B cell (primary cell): ENCODE results near the gene ADAMTS12. TPM values are rescaled to one million over a fixed set of nuclear protein-coding genes. Genes with fewer than 3 reads are reported as not detected.

ENCODE experiments used
- ATAC-seq: fragments of 200-7000 bp; cut with Tn5 transposase; one replicate; pipeline ENCODE4 v1.10.0; 2021; ENCODE audit warnings: low read depth, mild to moderate bottlenecking, moderate number of reproducible peaks, moderate library complexity
- CTCF ChIA-PET: fragments of 350-600 bp; sonication (Branson Sonifier 250); formaldehyde crosslinking; loops from one replicate; lab custom pipeline; 2021; ENCODE audit warnings: antibody characterized with exemption, inconsistent platforms; lab: Charles Lee
- POLR2A ChIA-PET: fragments of 350-600 bp; sonication (Branson Sonifier 250); formaldehyde crosslinking; loops from one replicate; lab custom pipeline; 2021; ENCODE audit warnings: antibody characterized with exemption; lab: Charles Lee
- DNase-seq: peaks from one replicate; pipeline ENCODE4 v3.0.0; 2013
- H2AFZ ChIP-seq: 2 replicates; pipeline ENCODE4 v1.6.1; 2012; ENCODE audit warnings: mild to moderate bottlenecking, low read depth, low read length; ENCODE audit not compliant: insufficient read depth, poor library complexity, severe bottlenecking
- H3K27ac ChIP-seq, 2 donors: 1 replicate in 1 of 2; 2 replicates in 1 of 2; pipeline ENCODE4 v1.5.1; 2012 to 2013; ENCODE audit warnings: low read length in 2 of 2, mild to moderate bottlenecking in 2 of 2, moderate library complexity in 1 of 2
- H3K27me3 ChIP-seq, 4 experiments: fragments of 200-600 bp in 1 of 4; sonication (generic) in 1 of 4; replicated peaks in 1 of 4; 1 replicate in 2 of 4; 2 replicates in 2 of 4; pipeline versions ENCODE4 v1.6.1 to v1.7.0; 2013 to 2016; ENCODE audit warnings: low read length in 3 of 4, mild to moderate bottlenecking in 2 of 4, mixed read lengths in 1 of 4, moderate library complexity in 1 of 4; ENCODE audit not compliant: insufficient read depth in 4 of 4, control insufficient read depth in 3 of 4; ENCODE audit errors: control extremely low read depth in 1 of 4
- H3K36me3 ChIP-seq, 2 experiments: replicated peaks in 1 of 2; 1 replicate in 1 of 2; 2 replicates in 1 of 2; pipeline versions ENCODE4 v1.6.1 to v1.7.1; 2013; ENCODE audit warnings: low read length in 1 of 2; ENCODE audit not compliant: insufficient read depth in 2 of 2, control insufficient read depth in 1 of 2; ENCODE audit errors: control extremely low read depth in 1 of 2, extremely low read depth in 1 of 2
- H3K4me1 ChIP-seq, 2 donors: fragments of 200-600 bp in 1 of 2; sonication (generic) in 1 of 2; 1 replicate in 1 of 2; 2 replicates in 1 of 2; pipeline versions ENCODE4 v1.5.1 to v1.6.1; 2013 to 2017; ENCODE audit warnings: low read length in 2 of 2; ENCODE audit not compliant: control insufficient read depth in 2 of 2, insufficient read depth in 2 of 2
- H3K4me2 ChIP-seq: replicated peaks from 2 replicates; pipeline ENCODE3; 2012; ENCODE audit warnings: mild to moderate bottlenecking, low read depth, low read length; ENCODE audit not compliant: poor library complexity, severe bottlenecking
- H3K4me3 ChIP-seq, 5 experiments: fragments of 200-600 bp in 1 of 5; sonication (generic) in 1 of 5; 1 replicate in 3 of 5; 2 replicates in 2 of 5; pipeline versions ENCODE4 v1.5.1 to v1.7.0; 2011 to 2016; ENCODE audit warnings: low read length in 4 of 5, mild to moderate bottlenecking in 4 of 5, low read depth in 2 of 5, control low read depth in 1 of 5, moderate library complexity in 1 of 5; ENCODE audit not compliant: insufficient read depth in 1 of 5; ENCODE audit errors: control extremely low read depth in 1 of 5, extremely low read depth in 1 of 5
- H3K79me2 ChIP-seq: fragments of 200-600 bp; sonication (generic); one replicate; pipeline ENCODE4 v1.6.0; 2016; ENCODE audit warnings: low read length; ENCODE audit not compliant: control insufficient read depth, insufficient read depth
- H3K9ac ChIP-seq: fragments of 200-600 bp; sonication (generic); 2 replicates; pipeline ENCODE4 v1.6.1; 2017; ENCODE audit warnings: mild to moderate bottlenecking, low read length, moderate library complexity
- H3K9me3 ChIP-seq, 3 donors: one replicate each; pipeline versions ENCODE4 v1.6.1 to v1.7.1; 2013; ENCODE audit warnings: low read length in 2 of 3; ENCODE audit not compliant: control insufficient read depth in 2 of 3, insufficient read depth in 1 of 3; ENCODE audit errors: control extremely low read depth in 1 of 3
- H4K20me1 ChIP-seq: 2 replicates; pipeline ENCODE4 v1.6.0; 2012; ENCODE audit warnings: mild to moderate bottlenecking, low read length; ENCODE audit not compliant: insufficient read depth, control insufficient read depth, poor library complexity, severe bottlenecking
- H3K27ac Mint-ChIP-seq: one replicate; pipeline ENCODE4 v1.8.0; 2021; ENCODE audit warnings: mixed read lengths
- H3K27me3 Mint-ChIP-seq: one replicate; pipeline ENCODE4 v1.8.0; 2021; ENCODE audit warnings: mixed read lengths
- H3K4me1 Mint-ChIP-seq: one replicate; pipeline ENCODE4 v1.8.0; 2021; ENCODE audit warnings: mixed read lengths
- H3K4me3 Mint-ChIP-seq: one replicate; pipeline ENCODE4 v1.8.0; 2021; ENCODE audit warnings: mixed read lengths
- H3K9me3 Mint-ChIP-seq: one replicate; pipeline ENCODE4 v1.8.0; 2022; ENCODE audit warnings: mixed read lengths; ENCODE audit not compliant: insufficient read depth
- EZH2 ChIP-seq: IDR thresholded peaks from 2 replicates; pipeline ENCODE4 v1.6.1; 2012; ENCODE audit warnings: borderline replicate concordance, low read depth, mild to moderate bottlenecking, moderate library complexity, low read length; ENCODE audit not compliant: insufficient read depth, poor library complexity, severe bottlenecking
- WGBS: methylation state at CpG from one replicate; pipeline ENCODE4 v1.1.5; 2013; ENCODE audit warnings: missing lambda C conversion rate; ENCODE audit not compliant: insufficient coverage; 5-methylcytosine and 5-hydroxymethylcytosine counted together
- intact Hi-C: fragments of 100-400 bp; cut with micrococcal nuclease; formaldehyde crosslinking; loops from one replicate; pipeline ENCODE4 v1.10.0; 2022
- polyA plus RNA-seq: library from polyadenylated mRNA; depleted of rRNA; stranded (reverse); fragments of >200 nt; gene quantifications from 2 replicates; pipeline ENCODE4 v1.2.3, GENCODE V29; 2012
- total RNA-seq, 2 donors: library from RNA; stranded (reverse); fragments of 120-200 nt in 1 of 2; gene quantifications; 1 replicate in 1 of 2; 2 replicates in 1 of 2; pipeline versions ENCODE4 v1.2.3 to v1.2.4, GENCODE V29; 2013 to 2022
- TF ChIP-seq, protein P1 (sequence below): fragments of 200-600 bp; IDR thresholded peaks from one replicate; pipeline ENCODE4 v1.8.0; 2022; ENCODE audit warnings: antibody characterized with exemption, mild to moderate bottlenecking

ADAMTS12 gene
- total and polyA plus RNA-seq, 2 donors (not counting 1 experiment from before 2014, with no cell fraction given): not detected

GRCh38 chr5:33563983-33564908 lies 327.5 kb downstream of the ADAMTS12 start:
- ChIA-PET CTCF (no interaction called here), POLR2A (no interaction called here)
- H3K27me3 Mint-ChIP-seq: peaks cover 3% of the 10 kb centered on the region
- no peaks in the 10 kb centered on the region for H3K4me1 ChIP-seq
- H2AFZ ChIP-seq: no peak overlapping the region
- no peak overlapping the region for H3K4me3 Mint-ChIP-seq
- intact Hi-C loops: no loop called here
- H3K27me3 ChIP-seq: peaks cover 0 to 2% (median 0%) of the 10 kb centered on the region in 4 experiments
- TF ChIP-seq, protein P1, sequence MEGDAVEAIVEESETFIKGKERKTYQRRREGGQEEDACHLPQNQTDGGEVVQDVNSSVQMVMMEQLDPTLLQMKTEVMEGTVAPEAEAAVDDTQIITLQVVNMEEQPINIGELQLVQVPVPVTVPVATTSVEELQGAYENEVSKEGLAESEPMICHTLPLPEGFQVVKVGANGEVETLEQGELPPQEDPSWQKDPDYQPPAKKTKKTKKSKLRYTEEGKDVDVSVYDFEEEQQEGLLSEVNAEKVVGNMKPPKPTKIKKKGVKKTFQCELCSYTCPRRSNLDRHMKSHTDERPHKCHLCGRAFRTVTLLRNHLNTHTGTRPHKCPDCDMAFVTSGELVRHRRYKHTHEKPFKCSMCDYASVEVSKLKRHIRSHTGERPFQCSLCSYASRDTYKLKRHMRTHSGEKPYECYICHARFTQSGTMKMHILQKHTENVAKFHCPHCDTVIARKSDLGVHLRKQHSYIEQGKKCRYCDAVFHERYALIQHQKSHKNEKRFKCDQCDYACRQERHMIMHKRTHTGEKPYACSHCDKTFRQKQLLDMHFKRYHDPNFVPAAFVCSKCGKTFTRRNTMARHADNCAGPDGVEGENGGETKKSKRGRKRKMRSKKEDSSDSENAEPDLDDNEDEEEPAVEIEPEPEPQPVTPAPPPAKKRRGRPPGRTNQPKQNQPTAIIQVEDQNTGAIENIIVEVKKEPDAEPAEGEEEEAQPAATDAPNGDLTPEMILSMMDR: no peak
- TF ChIP-seq EZH2: no peak
- ATAC-seq: no peak
- H3K79me2 ChIP-seq: no peaks in the 10 kb centered on the region
- WGBS: no CpG with 5 or more reads among the region's 2 CpGs
- H3K9me3 ChIP-seq: no peaks in the 10 kb centered on the region
- no peaks in the 10 kb centered on the region for H3K36me3 ChIP-seq
- no peak overlapping the region for H3K27ac Mint-ChIP-seq
- no peaks in the 10 kb centered on the region for H3K9me3 Mint-ChIP-seq
- H3K27ac ChIP-seq: no peak overlapping the region
- no peak for DNase-seq
- H4K20me1 ChIP-seq: no peaks in the 10 kb centered on the region
- H3K4me1 Mint-ChIP-seq: no peaks in the 10 kb centered on the region
- no peak overlapping the region for H3K4me3 ChIP-seq
- H3K4me2 ChIP-seq: no peak overlapping the region
- no peak overlapping the region for H3K9ac ChIP-seq

DNA sequence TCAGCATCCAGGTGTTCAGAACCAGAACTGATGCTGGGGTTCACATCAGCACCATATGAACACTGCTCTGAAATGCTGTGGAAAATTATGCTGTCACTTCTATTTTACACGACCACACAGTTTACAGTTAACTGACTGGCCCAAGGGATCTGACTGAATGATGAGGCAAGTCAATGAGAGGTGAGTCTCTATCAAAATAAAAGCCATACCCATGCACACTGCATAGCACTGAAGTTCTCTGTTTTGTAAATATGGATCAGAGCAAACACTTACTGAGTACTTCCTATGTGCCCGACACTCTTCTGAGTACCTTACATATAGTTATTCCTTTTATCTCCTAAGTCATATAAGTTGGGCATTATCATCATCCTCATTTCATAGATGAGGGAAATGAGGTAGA lies 328.3 kb downstream of the ADAMTS12 start:
- no peaks in the 10 kb centered on the region for H3K4me1 Mint-ChIP-seq
- Histone ChIP-seq H3K9ac (no peak overlapping the region), H3K9me3 (no peaks in the 10 kb centered on the region), H2AFZ (no peak overlapping the region), H4K20me1 (no peaks in the 10 kb centered on the region), H3K36me3 (no peaks in the 10 kb centered on the region), H3K27ac (no peak overlapping the region), H3K27me3 (peaks cover 0 to 2% (median 0%) of the 10 kb centered on the region in 4 experiments), H3K4me2 (no peak overlapping the region), H3K4me3 (no peak overlapping the region), H3K79me2 (no peaks in the 10 kb centered on the region), H3K4me1 (no peaks in the 10 kb centered on the region)
- TF ChIP-seq, protein P1: no peak
- TF ChIP-seq EZH2: no peak
- DNase-seq (no peak), ATAC-seq (no peak)
- ChIA-PET CTCF (no interaction called here), POLR2A (no interaction called here)
- H3K9me3 Mint-ChIP-seq: no peaks in the 10 kb centered on the region
- WGBS: no CpG with 5 or more reads among the region's 2 CpGs
- H3K4me3 Mint-ChIP-seq: no peak overlapping the region
- intact Hi-C loops: no loop called here
- no peak overlapping the region for H3K27ac Mint-ChIP-seq
- peaks cover 3% of the 10 kb centered on the region for H3K27me3 Mint-ChIP-seq
